ENCODE measurements around the gene SCD.
"Not testable (repeated sequence)": the region's sequence is repeated elsewhere in the genome, so short reads cannot be mapped to it uniquely, and the experiment has no call there.

Gene SCD

DNA sequence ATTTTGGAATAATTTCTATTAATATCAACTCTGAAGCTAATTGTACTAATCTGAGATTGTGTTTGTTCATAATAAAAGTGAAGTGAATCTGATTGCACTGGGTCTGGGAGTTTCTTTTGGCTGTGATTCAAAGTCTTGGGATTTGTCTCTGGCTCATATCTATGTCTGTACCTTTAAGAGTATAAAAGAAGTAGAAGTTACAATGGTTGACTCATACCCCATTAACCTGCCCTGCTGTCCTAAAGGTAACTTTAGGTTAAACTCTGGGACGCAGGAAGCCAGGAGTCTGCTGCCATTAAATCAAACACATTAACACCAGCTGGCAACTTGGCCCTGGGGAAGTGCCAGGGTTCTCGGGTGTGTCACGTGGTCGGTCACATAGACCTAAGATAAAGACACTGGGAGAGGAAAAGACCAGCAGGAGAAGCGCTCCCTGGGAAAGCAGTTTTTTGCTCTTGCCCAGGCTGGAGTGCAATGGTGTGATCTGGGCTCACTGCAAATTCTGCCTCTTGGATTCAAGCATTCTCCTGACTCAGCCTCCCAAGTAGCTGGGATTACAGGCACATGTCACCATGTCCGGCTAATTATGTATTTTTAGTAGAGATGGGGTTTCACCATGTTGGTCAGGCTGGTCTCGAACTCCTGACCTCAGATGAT, 17.8 kb downstream of the SCD start:
- H3K27me3 ChIP-seq (replicated peaks; ENCODE audit: control insufficient read depth, insufficient read depth, low read length) = no peaks in the 10 kb centered on the region
- H3K9me3 ChIP-seq (ENCODE audit: control insufficient read depth, low read length) = no peaks in the 10 kb centered on the region
- no peak overlapping the region for H3K4me3 ChIP-seq (ENCODE audit: low read length)
- H3K9ac ChIP-seq (ENCODE audit: low read length) = peak overlapping the region; percentile 42
- DNase-seq (ENCODE audit: low read depth) = peak; percentile 4
- H3K36me3 ChIP-seq (ENCODE audit: control insufficient read depth, insufficient read depth, low read length, severe bottlenecking) = peaks cover 36% of the 10 kb centered on the region
- H3K4me1 ChIP-seq (ENCODE audit: control insufficient read depth, insufficient read depth, low read length) = peaks cover 2% of the 10 kb centered on the region

- Histone ChIP-seq H3K9me3 (ENCODE audit: control insufficient read depth, low read length) (no peaks in the 10 kb centered on the region), H3K9ac (ENCODE audit: low read length) (no peak overlapping the region), H3K4me1 (ENCODE audit: control insufficient read depth, insufficient read depth, low read length) (peaks cover 31% of the 10 kb centered on the region), H3K27me3 (replicated peaks; ENCODE audit: control insufficient read depth, insufficient read depth, low read length) (no peaks in the 10 kb centered on the region), H3K4me3 (ENCODE audit: low read length) (no peak overlapping the region), H3K36me3 (ENCODE audit: control insufficient read depth, insufficient read depth, low read length, severe bottlenecking) (peaks cover 6% of the 10 kb centered on the region)
- no peak for DNase-seq (ENCODE audit: low read depth)
Measured at GRCh38 chr10:100368721-100369120, 21.7 kb downstream of the SCD start.

- DNase-seq (ENCODE audit: low read depth) = peak; percentile 83
- Histone ChIP-seq H3K27me3 (replicated peaks; ENCODE audit: control insufficient read depth, insufficient read depth, low read length) (no peaks in the 10 kb centered on the region), H3K4me3 (ENCODE audit: low read length) (peak overlapping the region; percentile 54), H3K9ac (ENCODE audit: low read length) (peak overlapping the region; percentile 82), H3K9me3 (ENCODE audit: control insufficient read depth, low read length) (no peaks in the 10 kb centered on the region), H3K4me1 (ENCODE audit: control insufficient read depth, insufficient read depth, low read length) (peaks cover 39% of the 10 kb centered on the region), H3K36me3 (ENCODE audit: control insufficient read depth, insufficient read depth, low read length, severe bottlenecking) (no peaks in the 10 kb centered on the region)
Measured at GRCh38 chr10:100370714-100371481, 23.9 kb downstream of the SCD start.

- Histone ChIP-seq H3K4me3 (ENCODE audit: low read length) (peak overlapping the region; percentile 54), H3K36me3 (ENCODE audit: control insufficient read depth, insufficient read depth, low read length, severe bottlenecking) (no peaks in the 10 kb centered on the region), H3K9me3 (ENCODE audit: control insufficient read depth, low read length) (no peaks in the 10 kb centered on the region), H3K4me1 (ENCODE audit: control insufficient read depth, insufficient read depth, low read length) (peaks cover 43% of the 10 kb centered on the region), H3K27me3 (replicated peaks; ENCODE audit: control insufficient read depth, insufficient read depth, low read length) (no peaks in the 10 kb centered on the region), H3K9ac (ENCODE audit: low read length) (peak overlapping the region; percentile 82)
- no peak for DNase-seq (ENCODE audit: low read depth)
Measured at GRCh38 chr10:100371482-100372027, 24.5 kb downstream of the SCD start.

- Histone ChIP-seq H3K4me3 (ENCODE audit: low read length) (peak overlapping the region; percentile 84), H3K9me3 (ENCODE audit: control insufficient read depth, low read length) (no peaks in the 10 kb centered on the region), H3K36me3 (ENCODE audit: control insufficient read depth, insufficient read depth, low read length, severe bottlenecking) (no peaks in the 10 kb centered on the region), H3K9ac (ENCODE audit: low read length) (peak overlapping the region; percentile 96), H3K27me3 (replicated peaks; ENCODE audit: control insufficient read depth, insufficient read depth, low read length) (no peaks in the 10 kb centered on the region), H3K4me1 (ENCODE audit: control insufficient read depth, insufficient read depth, low read length) (peaks cover 43% of the 10 kb centered on the region)
- no peak for DNase-seq (ENCODE audit: low read depth)
Measured at GRCh38 chr10:100372415-100373297, 25.6 kb downstream of the SCD start.

DNA sequence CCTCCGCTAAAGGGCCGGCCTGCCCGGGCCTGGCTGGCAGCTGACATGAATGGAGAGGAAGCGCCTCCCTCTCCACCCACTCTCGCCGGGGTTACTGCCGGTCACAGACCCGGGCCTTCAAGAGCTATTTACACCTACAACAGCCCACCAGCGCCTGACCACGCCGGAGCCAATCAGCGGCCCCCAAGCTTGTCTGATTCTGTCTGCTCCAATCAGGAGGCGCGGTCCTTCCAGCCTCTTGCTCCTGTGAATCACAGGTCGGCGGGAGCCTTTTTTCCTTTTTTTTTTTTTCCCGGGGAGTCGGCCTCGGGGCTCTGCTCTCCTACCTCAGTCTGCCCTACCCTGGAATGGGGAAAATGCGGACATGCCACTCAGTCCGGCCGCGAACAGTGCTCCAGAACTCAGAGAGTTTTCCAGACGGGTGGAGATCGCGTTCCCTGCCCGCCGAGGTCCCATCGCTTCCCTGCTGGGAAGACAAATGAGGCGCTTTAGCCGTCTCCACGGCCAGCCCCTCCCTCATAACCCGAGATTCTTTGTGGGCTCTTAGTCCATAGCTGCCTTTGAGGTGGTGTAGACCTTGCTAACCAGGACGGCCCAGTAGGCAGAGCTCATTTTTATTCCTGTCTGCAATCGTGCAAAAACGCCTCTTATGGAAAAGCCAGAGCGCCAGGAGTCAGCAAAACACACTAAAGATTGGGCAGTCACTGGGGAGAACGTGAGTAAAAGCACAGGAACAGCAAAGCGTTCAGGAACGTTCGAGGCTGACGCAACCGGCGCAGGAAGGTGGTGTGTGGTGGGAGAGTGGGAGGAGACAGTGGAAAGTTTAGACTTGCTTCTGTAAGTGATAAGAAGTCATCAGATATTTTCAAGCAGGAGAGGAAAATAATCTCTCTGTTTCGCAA, 26.5 kb downstream of the SCD start:
- no peaks in the 10 kb centered on the region for H3K27me3 ChIP-seq (replicated peaks; ENCODE audit: control insufficient read depth, insufficient read depth, low read length)
- no peaks in the 10 kb centered on the region for H3K9me3 ChIP-seq (ENCODE audit: control insufficient read depth, low read length)
- no peaks in the 10 kb centered on the region for H3K36me3 ChIP-seq (ENCODE audit: control insufficient read depth, insufficient read depth, low read length, severe bottlenecking)
- peaks cover 43% of the 10 kb centered on the region for H3K4me1 ChIP-seq (ENCODE audit: control insufficient read depth, insufficient read depth, low read length)
- DNase-seq (ENCODE audit: low read depth) = peak; percentile 99
- H3K4me3 ChIP-seq (ENCODE audit: low read length) = peak overlapping the region; percentile 84
- peak overlapping the region; percentile 96 for H3K9ac ChIP-seq (ENCODE audit: low read length)

DNA sequence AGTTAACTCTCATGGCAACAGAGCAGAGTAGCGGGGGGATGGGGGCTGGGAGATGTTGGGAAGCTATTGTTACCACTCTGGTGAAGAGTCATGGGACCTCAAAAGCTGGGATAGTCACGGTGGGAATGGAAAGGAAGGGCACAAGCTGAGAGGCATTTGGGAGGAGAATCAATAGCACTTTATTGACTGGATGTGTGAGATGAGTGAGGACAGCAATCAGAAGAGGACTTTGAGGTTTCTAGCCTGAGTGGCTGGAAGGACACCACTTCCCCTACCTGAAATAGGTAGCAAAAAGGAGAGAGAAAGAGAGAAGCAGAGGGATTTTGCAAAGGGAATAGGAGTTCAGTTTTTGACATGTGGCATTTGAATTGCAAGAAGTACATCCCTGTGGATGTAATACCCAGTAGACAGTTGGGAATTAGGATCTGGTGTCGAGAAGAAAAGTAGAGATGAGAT, 27.2 kb downstream of the SCD start:
- H3K4me3 ChIP-seq (ENCODE audit: low read length) = peak overlapping the region; percentile 84
- no peaks in the 10 kb centered on the region for H3K27me3 ChIP-seq (replicated peaks; ENCODE audit: control insufficient read depth, insufficient read depth, low read length)
- peaks cover 43% of the 10 kb centered on the region for H3K4me1 ChIP-seq (ENCODE audit: control insufficient read depth, insufficient read depth, low read length)
- H3K9me3 ChIP-seq (ENCODE audit: control insufficient read depth, low read length) = no peaks in the 10 kb centered on the region
- H3K36me3 ChIP-seq (ENCODE audit: control insufficient read depth, insufficient read depth, low read length, severe bottlenecking) = no peaks in the 10 kb centered on the region
- DNase-seq (ENCODE audit: low read depth) = no peak
- H3K9ac ChIP-seq (ENCODE audit: low read length) = peak overlapping the region; percentile 96

- Histone ChIP-seq H3K9ac (ENCODE audit: low read length) (peak overlapping the region; percentile 96), H3K4me3 (ENCODE audit: low read length) (peak overlapping the region; percentile 84), H3K4me1 (ENCODE audit: control insufficient read depth, insufficient read depth, low read length) (peaks cover 43% of the 10 kb centered on the region)
- not testable (repeated sequence) for H3K36me3 ChIP-seq (ENCODE audit: control insufficient read depth, insufficient read depth, low read length, severe bottlenecking); H3K27me3 ChIP-seq (replicated peaks; ENCODE audit: control insufficient read depth, insufficient read depth, low read length); H3K9me3 ChIP-seq (ENCODE audit: control insufficient read depth, low read length); DNase-seq (ENCODE audit: low read depth)
Measured at GRCh38 chr10:100374677-100375353, 27.8 kb downstream of the SCD start.

DNA sequence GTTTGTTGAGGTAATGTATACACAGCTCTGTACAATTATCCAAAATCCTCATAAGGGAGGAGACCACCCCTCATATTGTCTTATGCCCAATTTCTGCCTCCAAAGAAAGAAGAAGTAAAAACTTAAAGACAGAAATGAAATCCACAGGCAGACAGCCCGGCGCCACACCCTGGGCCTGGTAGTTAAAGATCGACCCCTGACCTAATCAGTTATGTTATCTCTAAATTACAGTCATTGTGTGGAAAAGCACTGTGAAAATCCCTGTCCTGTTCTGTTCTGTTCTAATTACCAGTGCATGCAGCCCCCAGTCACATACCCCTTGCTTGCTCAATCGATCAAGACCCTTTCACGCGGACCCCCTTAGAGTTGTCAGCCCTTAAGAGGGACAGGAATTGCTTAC, 29.6 kb downstream of the SCD start:
- H3K27me3 ChIP-seq (replicated peaks; ENCODE audit: control insufficient read depth, insufficient read depth, low read length); H3K36me3 ChIP-seq (ENCODE audit: control insufficient read depth, insufficient read depth, low read length, severe bottlenecking); H3K4me3 ChIP-seq (ENCODE audit: low read length); H3K9ac ChIP-seq (ENCODE audit: low read length); DNase-seq (ENCODE audit: low read depth); H3K9me3 ChIP-seq (ENCODE audit: control insufficient read depth, low read length): not testable (repeated sequence)
- H3K4me1 ChIP-seq (ENCODE audit: control insufficient read depth, insufficient read depth, low read length) = peaks cover 29% of the 10 kb centered on the region

GRCh38 chr10:100377830-100378229, 30.8 kb downstream of the SCD start:
- Histone ChIP-seq H3K4me3 (ENCODE audit: low read length) (no peak overlapping the region), H3K9me3 (ENCODE audit: control insufficient read depth, low read length) (no peaks in the 10 kb centered on the region), H3K36me3 (ENCODE audit: control insufficient read depth, insufficient read depth, low read length, severe bottlenecking) (peaks cover 7% of the 10 kb centered on the region), H3K9ac (ENCODE audit: low read length) (no peak overlapping the region), H3K4me1 (ENCODE audit: control insufficient read depth, insufficient read depth, low read length) (peaks cover 22% of the 10 kb centered on the region), H3K27me3 (replicated peaks; ENCODE audit: control insufficient read depth, insufficient read depth, low read length) (no peaks in the 10 kb centered on the region)
- no peak for DNase-seq (ENCODE audit: low read depth)
